ENCODE measurements around the gene MDFIC.

MDFIC gene

DNA sequence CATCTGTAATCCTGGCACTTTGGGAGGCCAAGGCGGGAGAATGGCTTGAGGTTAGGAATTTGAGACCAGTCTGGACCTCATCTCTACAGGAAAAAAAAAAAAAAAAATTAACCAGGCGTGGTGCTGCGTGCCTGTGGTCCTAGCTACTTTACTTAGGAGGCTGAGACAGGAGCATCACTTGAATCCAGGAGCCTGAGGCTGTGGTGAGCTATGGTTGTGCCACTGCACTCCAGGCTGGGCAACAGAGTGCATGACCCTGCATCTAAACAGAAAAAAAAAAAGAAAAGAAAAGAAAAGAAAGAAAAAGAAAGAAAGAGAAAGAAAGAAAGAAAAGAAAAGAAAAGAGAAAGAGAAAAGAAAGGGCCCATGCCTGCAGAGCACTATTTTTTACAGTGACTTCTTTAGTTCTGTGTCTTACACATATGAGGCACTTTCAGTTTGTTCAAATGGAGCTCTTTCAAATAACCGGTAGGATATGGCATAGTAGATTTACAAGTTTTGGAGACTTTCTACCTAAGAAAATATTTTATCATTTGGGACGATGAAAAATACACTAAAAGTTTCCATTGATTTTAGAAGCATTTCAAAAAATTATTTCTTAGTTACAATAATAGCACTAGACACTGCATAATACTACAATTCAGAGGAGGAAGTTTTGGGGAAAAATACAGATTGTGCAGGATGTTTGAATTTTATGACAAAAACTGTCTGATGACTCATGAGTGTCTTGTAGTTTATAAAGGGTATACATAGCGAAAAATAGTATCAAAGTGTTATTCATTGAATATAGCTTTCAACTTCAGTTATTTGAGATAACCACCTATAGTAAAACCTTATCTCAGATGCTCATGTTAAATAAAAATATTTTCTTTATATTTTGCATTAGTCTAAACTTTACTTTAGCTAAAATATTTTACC lies 75.9 kb downstream of the MDFIC start:
- Histone ChIP-seq H3K4me3 (ENCODE audit: low read length) (no peak overlapping the region), H3K36me3 (ENCODE audit: insufficient read depth, low read length) (no peaks in the 10 kb centered on the region), H3K27me3 (ENCODE audit: insufficient read depth, low read length) (no peaks in the 10 kb centered on the region), H3K27ac (ENCODE audit: low read depth, low read length) (no peak overlapping the region), H3K9ac (ENCODE audit: low read depth, low read length) (no peak overlapping the region), H3K4me1 (ENCODE audit: insufficient read depth, low read length) (peaks cover 3% of the 10 kb centered on the region), H3K9me3 (ENCODE audit: insufficient read depth, low read depth, low read length) (peaks cover 5% of the 10 kb centered on the region; the same call in 1 of the 2 replicates)
- WGBS: 98% methylated on average over 3 of the region's 6 CpGs

DNA sequence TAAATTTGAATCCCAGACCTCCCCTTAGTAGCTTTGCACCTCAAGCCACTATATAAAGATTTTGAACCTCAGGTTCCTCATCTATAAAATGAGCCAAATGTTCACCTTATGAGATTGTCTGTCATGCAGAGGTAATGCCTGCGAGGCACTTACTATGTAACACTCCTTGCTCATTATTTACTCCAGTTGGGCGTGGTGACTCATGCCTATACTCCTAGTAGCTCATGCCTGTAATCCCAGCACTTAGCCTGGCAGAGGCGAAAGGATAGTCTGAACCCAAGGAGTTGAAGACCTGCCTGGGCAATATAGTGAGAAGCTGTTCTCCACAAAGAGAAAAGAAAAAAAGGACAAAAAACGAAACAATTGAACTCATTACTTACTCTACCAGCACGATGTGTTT lies 82.2 kb downstream of the MDFIC start:
- Histone ChIP-seq H3K9ac (ENCODE audit: low read depth, low read length) (no peak overlapping the region), H3K9me3 (ENCODE audit: insufficient read depth, low read depth, low read length) (no peaks in the 10 kb centered on the region), H3K4me3 (ENCODE audit: low read length) (no peak overlapping the region), H3K27ac (ENCODE audit: low read depth, low read length) (no peak overlapping the region), H3K36me3 (ENCODE audit: insufficient read depth, low read length) (no peaks in the 10 kb centered on the region), H3K4me1 (ENCODE audit: insufficient read depth, low read length) (peaks cover 47% of the 10 kb centered on the region), H3K27me3 (ENCODE audit: insufficient read depth, low read length) (peaks cover 15% of the 10 kb centered on the region; the same call in 1 of the 2 replicates)
- WGBS: 98% methylated on average over 4 of the region's 5 CpGs

DNA sequence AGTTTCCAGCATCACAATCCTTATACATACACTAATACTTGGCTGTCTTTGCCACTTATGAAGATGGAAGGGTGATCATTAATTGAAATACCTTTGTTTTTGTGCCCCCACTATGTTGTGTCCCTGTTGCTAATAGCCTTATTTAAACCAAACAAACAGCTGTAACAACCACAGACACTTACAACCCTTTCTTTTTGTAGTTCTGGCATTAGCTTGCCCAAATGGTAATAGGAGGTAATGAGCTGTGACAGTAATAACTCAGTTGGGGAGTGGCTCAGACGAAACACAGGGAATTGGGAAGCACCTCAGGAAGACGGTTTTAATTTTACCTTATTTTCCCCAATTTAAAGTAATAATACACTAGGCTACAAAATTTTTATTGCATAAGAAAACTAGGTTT lies 83.4 kb downstream of the MDFIC start:
- no peak overlapping the region for H3K9ac ChIP-seq (ENCODE audit: low read depth, low read length)
- H3K36me3 ChIP-seq (ENCODE audit: insufficient read depth, low read length): no peaks in the 10 kb centered on the region
- H3K9me3 ChIP-seq (ENCODE audit: insufficient read depth, low read depth, low read length): no peaks in the 10 kb centered on the region
- peaks cover 57% of the 10 kb centered on the region for H3K4me1 ChIP-seq (ENCODE audit: insufficient read depth, low read length)
- WGBS: 78% methylated on average over 1 of the region's 2 CpGs
- no peak overlapping the region for H3K27ac ChIP-seq (ENCODE audit: low read depth, low read length)
- no peak overlapping the region for H3K4me3 ChIP-seq (ENCODE audit: low read length)
- H3K27me3 ChIP-seq (ENCODE audit: insufficient read depth, low read length): peaks cover 15% of the 10 kb centered on the region; the same call in 1 of the 2 replicates

DNA sequence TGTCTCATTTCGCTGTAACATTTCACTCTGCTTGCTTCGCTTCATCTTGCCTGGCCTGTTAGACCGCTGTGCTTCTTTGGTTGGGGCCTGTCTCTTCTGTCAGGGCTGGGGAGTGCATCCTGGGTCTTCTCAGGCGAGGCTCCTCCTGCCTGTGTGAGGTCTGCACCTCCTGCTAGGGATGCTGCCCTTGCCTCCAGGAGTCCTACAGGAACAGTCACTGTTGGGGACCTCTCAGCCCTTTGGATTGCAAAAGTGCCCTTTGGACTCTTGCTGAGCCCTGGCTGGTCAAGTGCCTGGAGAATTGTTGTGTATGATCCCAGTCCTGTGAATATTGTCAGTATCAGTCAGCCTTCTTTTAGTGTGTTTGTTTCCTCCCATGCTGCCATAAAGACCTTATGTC lies 84.1 kb downstream of the MDFIC start:
- Histone ChIP-seq H3K9ac (ENCODE audit: low read depth, low read length) (no peak overlapping the region), H3K36me3 (ENCODE audit: insufficient read depth, low read length) (no peaks in the 10 kb centered on the region), H3K27ac (ENCODE audit: low read depth, low read length) (peak overlapping the region; percentile 16; the same call in 1 of the 2 replicates), H3K9me3 (ENCODE audit: insufficient read depth, low read depth, low read length) (no peaks in the 10 kb centered on the region), H3K27me3 (ENCODE audit: insufficient read depth, low read length) (peaks cover 15% of the 10 kb centered on the region; the same call in 1 of the 2 replicates), H3K4me3 (ENCODE audit: low read length) (no peak overlapping the region), H3K4me1 (ENCODE audit: insufficient read depth, low read length) (peaks cover 57% of the 10 kb centered on the region)
- WGBS: 9% methylated on average over 4 of the region's 4 CpGs

DNA sequence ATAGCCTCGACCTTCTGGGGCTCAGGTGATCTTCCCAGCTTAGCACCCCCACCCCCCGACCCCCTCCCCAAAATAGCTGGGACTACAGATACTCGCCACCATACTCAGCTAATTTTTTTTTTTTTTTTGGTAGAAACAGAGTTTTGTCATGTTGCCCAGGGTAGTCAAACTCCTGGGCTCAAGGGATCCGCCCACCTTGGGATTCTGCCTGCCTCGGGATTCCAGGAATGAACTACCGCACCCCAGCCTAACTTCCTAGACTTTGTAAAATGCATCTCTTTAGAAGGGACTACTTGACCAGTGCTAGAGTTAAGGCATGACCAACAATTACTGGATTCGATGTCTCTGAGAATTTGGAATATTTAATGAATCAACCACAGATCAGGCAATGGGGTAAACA lies 85.9 kb downstream of the MDFIC start:
- Histone ChIP-seq H3K4me1 (ENCODE audit: insufficient read depth, low read length) (peaks cover 55% of the 10 kb centered on the region), H3K4me3 (ENCODE audit: low read length) (no peak overlapping the region), H3K27ac (ENCODE audit: low read depth, low read length) (no peak overlapping the region), H3K36me3 (ENCODE audit: insufficient read depth, low read length) (no peaks in the 10 kb centered on the region), H3K9me3 (ENCODE audit: insufficient read depth, low read depth, low read length) (no peaks in the 10 kb centered on the region), H3K27me3 (ENCODE audit: insufficient read depth, low read length) (peaks cover 18% of the 10 kb centered on the region; the same call in 1 of the 2 replicates), H3K9ac (ENCODE audit: low read depth, low read length) (no peak overlapping the region)
- WGBS: 88% methylated on average over 6 of the region's 7 CpGs

DNA sequence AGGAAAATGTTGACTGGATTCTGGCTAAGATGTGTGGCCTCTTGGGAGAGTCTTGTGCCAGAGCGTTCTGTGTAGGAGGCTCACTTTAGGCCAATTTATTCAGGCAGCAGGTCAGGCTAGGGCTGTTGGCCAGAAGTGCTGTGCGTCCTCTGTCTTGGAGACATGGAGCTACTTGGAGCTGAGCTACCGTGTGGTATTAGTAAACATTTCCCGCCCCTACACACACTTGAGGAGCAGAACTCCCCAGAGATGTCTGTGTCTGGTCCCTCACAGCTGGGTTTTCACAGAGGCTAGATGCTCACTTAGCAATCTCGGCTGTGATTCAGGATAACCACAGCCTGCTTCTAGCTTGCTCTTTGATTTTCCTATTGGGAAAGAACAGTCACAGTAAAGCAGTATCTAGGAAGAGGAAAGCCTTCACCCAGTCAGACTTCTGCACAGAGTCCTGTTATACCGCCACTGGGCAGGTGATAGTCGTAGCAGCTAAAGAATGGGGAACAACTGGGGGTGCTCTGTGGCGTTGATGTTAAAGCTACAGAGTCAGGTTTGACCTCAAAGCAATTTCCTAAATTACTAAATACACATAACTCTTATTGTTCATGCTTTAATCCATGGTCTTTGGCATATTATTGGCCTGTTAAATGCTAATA lies 86.7 kb downstream of the MDFIC start:
- WGBS: 86% methylated on average over 8 of the region's 8 CpGs
- H3K4me3 ChIP-seq (ENCODE audit: low read length): no peak overlapping the region
- H3K4me1 ChIP-seq (ENCODE audit: insufficient read depth, low read length): peaks cover 50% of the 10 kb centered on the region
- no peaks in the 10 kb centered on the region for H3K36me3 ChIP-seq (ENCODE audit: insufficient read depth, low read length)
- no peaks in the 10 kb centered on the region for H3K9me3 ChIP-seq (ENCODE audit: insufficient read depth, low read depth, low read length)
- H3K27ac ChIP-seq (ENCODE audit: low read depth, low read length): no peak overlapping the region
- no peak overlapping the region for H3K9ac ChIP-seq (ENCODE audit: low read depth, low read length)
- peaks cover 18% of the 10 kb centered on the region; the same call in 1 of the 2 replicates for H3K27me3 ChIP-seq (ENCODE audit: insufficient read depth, low read length)

DNA sequence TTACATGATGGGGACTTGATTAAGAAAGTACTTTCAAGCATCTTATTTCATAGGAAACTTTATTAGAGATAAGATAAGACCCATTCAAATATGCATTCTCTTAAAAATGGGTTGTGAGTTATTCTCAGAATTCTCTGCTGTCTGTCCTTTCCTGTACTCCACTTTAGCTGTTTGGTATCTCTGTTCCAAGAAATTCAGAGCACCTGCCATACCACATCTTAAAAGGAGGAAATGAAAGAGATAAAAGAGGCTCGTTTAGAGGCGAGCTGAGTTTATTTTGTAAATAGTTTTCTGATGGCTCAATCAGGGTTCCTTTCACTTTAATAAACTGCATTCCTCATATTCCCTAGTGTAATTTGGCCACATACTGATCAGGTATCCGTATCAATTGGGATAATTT lies 87.2 kb downstream of the MDFIC start:
- H3K36me3 ChIP-seq (ENCODE audit: insufficient read depth, low read length): no peaks in the 10 kb centered on the region
- H3K27ac ChIP-seq (ENCODE audit: low read depth, low read length): no peak overlapping the region
- no peaks in the 10 kb centered on the region for H3K9me3 ChIP-seq (ENCODE audit: insufficient read depth, low read depth, low read length)
- no peak overlapping the region for H3K4me3 ChIP-seq (ENCODE audit: low read length)
- H3K9ac ChIP-seq (ENCODE audit: low read depth, low read length): no peak overlapping the region
- peaks cover 49% of the 10 kb centered on the region for H3K4me1 ChIP-seq (ENCODE audit: insufficient read depth, low read length)
- WGBS: 67% methylated on average over 1 of the region's 3 CpGs
- H3K27me3 ChIP-seq (ENCODE audit: insufficient read depth, low read length): peaks cover 14% of the 10 kb centered on the region; the same call in 1 of the 2 replicates

DNA sequence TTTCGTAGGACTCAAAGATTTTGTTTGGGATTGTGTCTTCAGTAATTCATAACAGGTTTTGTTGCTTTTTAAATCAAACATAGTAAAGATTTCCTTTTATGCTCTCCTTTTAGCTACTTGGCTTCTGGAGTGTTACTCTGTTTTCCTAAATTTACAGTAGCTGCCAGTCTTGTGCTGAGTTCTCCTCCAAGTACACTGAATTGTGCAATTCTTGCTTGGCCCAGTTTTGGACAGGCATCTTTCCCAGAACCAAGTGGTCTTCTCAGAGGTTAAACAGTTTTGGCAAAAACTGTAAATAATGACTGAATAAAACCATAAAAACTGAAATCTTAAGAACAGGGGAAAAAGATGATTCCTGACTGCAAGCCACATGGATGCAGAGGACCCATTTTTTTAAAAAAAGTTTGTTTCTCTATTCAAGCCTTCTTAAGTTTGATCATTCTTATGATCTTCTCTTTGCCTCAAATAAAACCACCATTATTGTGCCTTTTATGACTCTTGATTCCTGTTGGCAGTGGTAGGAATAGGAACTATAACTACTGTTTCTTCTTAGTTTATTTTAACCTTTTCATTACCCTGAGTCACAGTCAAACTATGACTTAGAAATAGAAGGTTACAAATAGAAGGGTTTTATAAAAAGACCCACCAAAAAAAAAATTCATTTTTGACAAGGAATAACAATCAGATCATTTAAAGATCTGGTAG lies 88.0 kb downstream of the MDFIC start:
- H3K9ac ChIP-seq (ENCODE audit: low read depth, low read length): no peak overlapping the region
- H3K27me3 ChIP-seq (ENCODE audit: insufficient read depth, low read length): peaks cover 9% of the 10 kb centered on the region; the same call in 1 of the 2 replicates
- 100% methylated on average over 1 of the region's 1 CpG for WGBS
- no peak overlapping the region for H3K27ac ChIP-seq (ENCODE audit: low read depth, low read length)
- no peaks in the 10 kb centered on the region for H3K36me3 ChIP-seq (ENCODE audit: insufficient read depth, low read length)
- H3K4me1 ChIP-seq (ENCODE audit: insufficient read depth, low read length): peaks cover 42% of the 10 kb centered on the region
- no peaks in the 10 kb centered on the region for H3K9me3 ChIP-seq (ENCODE audit: insufficient read depth, low read depth, low read length)
- H3K4me3 ChIP-seq (ENCODE audit: low read length): no peak overlapping the region

DNA sequence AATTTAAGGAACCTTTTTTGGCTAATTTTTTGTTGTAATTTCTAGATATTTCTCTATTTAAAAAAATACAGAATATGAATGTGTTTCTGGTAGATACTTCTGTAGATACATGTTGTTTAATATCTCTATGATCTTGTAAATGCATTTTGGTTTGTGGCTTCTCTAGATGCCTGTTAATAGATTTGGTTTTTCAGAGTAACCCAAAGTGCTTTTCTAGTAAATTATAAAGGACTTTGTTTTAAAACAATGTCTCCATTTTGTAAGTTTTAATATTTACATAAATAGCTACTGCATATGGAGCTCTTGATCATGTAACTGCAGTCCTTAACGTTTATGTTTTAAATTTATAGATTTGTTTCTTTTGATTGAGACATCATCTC lies 88.5 kb downstream of the MDFIC start:
- Histone ChIP-seq H3K36me3 (ENCODE audit: insufficient read depth, low read length) (no peaks in the 10 kb centered on the region), H3K27ac (ENCODE audit: low read depth, low read length) (no peak overlapping the region), H3K9ac (ENCODE audit: low read depth, low read length) (no peak overlapping the region), H3K4me3 (ENCODE audit: low read length) (no peak overlapping the region), H3K4me1 (ENCODE audit: insufficient read depth, low read length) (peaks cover 36% of the 10 kb centered on the region), H3K9me3 (ENCODE audit: insufficient read depth, low read depth, low read length) (no peaks in the 10 kb centered on the region), H3K27me3 (ENCODE audit: insufficient read depth, low read length) (peaks cover 8% of the 10 kb centered on the region; the same call in 1 of the 2 replicates)
- WGBS: no CpG with 5 or more reads among the region's 1 CpG

DNA sequence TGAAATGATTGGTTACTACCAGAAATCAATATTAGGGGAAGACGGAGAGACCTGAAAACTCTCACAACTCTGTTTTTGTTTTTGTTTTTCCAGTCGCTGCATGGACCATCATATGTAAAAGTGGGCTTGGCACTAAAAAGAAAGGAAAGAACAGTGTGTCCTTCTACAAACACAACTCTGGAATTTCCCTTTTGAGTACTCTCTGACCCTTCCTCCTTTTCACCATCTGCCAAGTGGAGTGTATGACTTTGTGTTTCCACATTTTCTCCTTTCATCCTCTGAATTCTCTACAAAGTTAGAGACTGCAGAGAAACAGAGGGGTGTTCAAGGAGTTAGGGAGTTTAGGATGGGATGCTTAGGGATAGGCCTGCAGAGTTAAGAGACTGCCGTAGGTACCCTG lies 92.0 kb downstream of the MDFIC start:
- WGBS: 98% methylated on average over 3 of the region's 3 CpGs
- H3K4me3 ChIP-seq (ENCODE audit: low read length): no peak overlapping the region
- H3K4me1 ChIP-seq (ENCODE audit: insufficient read depth, low read length): peaks cover 12% of the 10 kb centered on the region
- no peaks in the 10 kb centered on the region for H3K9me3 ChIP-seq (ENCODE audit: insufficient read depth, low read depth, low read length)
- H3K36me3 ChIP-seq (ENCODE audit: insufficient read depth, low read length): no peaks in the 10 kb centered on the region
- H3K9ac ChIP-seq (ENCODE audit: low read depth, low read length): no peak overlapping the region
- peaks cover 10% of the 10 kb centered on the region; the same call in 1 of the 2 replicates for H3K27me3 ChIP-seq (ENCODE audit: insufficient read depth, low read length)
- H3K27ac ChIP-seq (ENCODE audit: low read depth, low read length): no peak overlapping the region

DNA sequence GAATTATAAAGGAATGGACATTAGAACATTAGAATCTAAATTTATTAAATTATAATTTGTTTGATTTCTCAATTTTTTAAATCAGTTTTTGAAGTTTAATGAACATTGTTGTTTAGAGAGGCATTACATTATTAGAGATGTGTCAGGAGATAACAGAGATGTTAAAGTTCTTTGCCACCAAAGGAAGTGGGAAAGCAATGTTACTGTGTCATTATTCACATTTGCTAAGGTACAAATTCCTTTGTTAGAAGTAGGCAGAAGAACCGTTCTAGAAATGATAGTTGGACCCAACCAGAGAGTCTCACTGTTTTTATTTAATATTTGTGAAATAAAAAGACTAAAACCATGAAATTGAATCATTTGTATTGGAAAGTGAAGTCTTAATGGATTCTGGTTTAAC lies 92.9 kb downstream of the MDFIC start:
- no peak overlapping the region for H3K27ac ChIP-seq (ENCODE audit: low read depth, low read length)
- no peak overlapping the region for H3K4me3 ChIP-seq (ENCODE audit: low read length)
- no peaks in the 10 kb centered on the region for H3K9me3 ChIP-seq (ENCODE audit: insufficient read depth, low read depth, low read length)
- no peak overlapping the region for H3K9ac ChIP-seq (ENCODE audit: low read depth, low read length)
- H3K27me3 ChIP-seq (ENCODE audit: insufficient read depth, low read length): peaks cover 10% of the 10 kb centered on the region; the same call in 1 of the 2 replicates
- 100% methylated on average over 1 of the region's 1 CpG for WGBS
- no peaks in the 10 kb centered on the region for H3K36me3 ChIP-seq (ENCODE audit: insufficient read depth, low read length)
- peaks cover 3% of the 10 kb centered on the region for H3K4me1 ChIP-seq (ENCODE audit: insufficient read depth, low read length)

All from HUES64 (cell line).